Lung (tissue), 12 donors: Measurements from ENCODE around the gene GABRB2. TPM values are rescaled to one million over a fixed set of nuclear protein-coding genes. Genes with fewer than 3 reads are reported as not detected.

ENCODE experiments used
- ATAC-seq: fragments of 200-7000 bp; cut with Tn5 transposase; one replicate; pipeline ENCODE4 v1.9.1; 2020; ENCODE audit warnings: moderate number of reproducible peaks; ENCODE audit not compliant: insufficient read depth, low FRiP score
- DNase-seq, 3 donors: peaks; one replicate each; pipeline ENCODE4 v3.0.0-alpha.2; 2013 to 2017
- H3K27ac ChIP-seq, 2 donors: one replicate each; pipeline ENCODE4 v1.5.1; 2013; ENCODE audit warnings: mild to moderate bottlenecking in 2 of 2, moderate library complexity in 2 of 2, control low read depth in 1 of 2, inconsistent platforms in 1 of 2, low read depth in 1 of 2, low read length in 1 of 2
- H3K27me3 ChIP-seq, 3 donors: one replicate each; pipeline ENCODE4 v1.5.1; 2013; ENCODE audit warnings: low read length in 2 of 3; ENCODE audit not compliant: control insufficient read depth in 3 of 3, insufficient read depth in 3 of 3
- H3K36me3 ChIP-seq, 4 donors: one replicate each; pipeline ENCODE4 v1.5.1; 2013; ENCODE audit warnings: low read length in 4 of 4, mild to moderate bottlenecking in 1 of 4, moderate library complexity in 1 of 4; ENCODE audit not compliant: control insufficient read depth in 4 of 4, insufficient read depth in 4 of 4
- H3K4me1 ChIP-seq, 5 donors: one replicate each; pipeline ENCODE4 v1.5.1; 2013; ENCODE audit warnings: low read length in 5 of 5, mild to moderate bottlenecking in 2 of 5, moderate library complexity in 1 of 5; ENCODE audit not compliant: control insufficient read depth in 5 of 5, insufficient read depth in 5 of 5
- H3K4me3 ChIP-seq: one replicate; pipeline ENCODE4 v1.5.1; 2013; ENCODE audit warnings: mild to moderate bottlenecking, control low read depth, moderate library complexity
- H3K9ac ChIP-seq, 2 donors: one replicate each; pipeline ENCODE4 v1.5.1; 2013; ENCODE audit warnings: low read length in 2 of 2, control low read depth in 1 of 2; ENCODE audit not compliant: insufficient read depth in 1 of 2
- H3K9me3 ChIP-seq, 4 donors: one replicate each; pipeline ENCODE4 v1.5.1; 2013; ENCODE audit warnings: low read length in 3 of 4, mild to moderate bottlenecking in 1 of 4, moderate library complexity in 1 of 4; ENCODE audit not compliant: control insufficient read depth in 4 of 4, insufficient read depth in 3 of 4
- CTCF ChIP-seq: IDR thresholded peaks from 2 replicates; pipeline ENCODE4 v1.5.1; 2012; ENCODE audit warnings: mild to moderate bottlenecking; ENCODE audit errors: control extremely low read depth, extremely low read depth
- WGBS, 2 donors: extraction: QIAGEN DNeasy Blood & Tissue Kit; methylation state at CpG; one replicate each; pipeline ENCODE4 v1.1.7; 2013; 5-methylcytosine and 5-hydroxymethylcytosine counted together
- polyA plus RNA-seq, 2 donors: library from polyadenylated mRNA; stranded (reverse); fragments of 200-250 nt; gene quantifications; one replicate each; pipeline ENCODE4 v1.2.1, GENCODE V29; 2013
- total RNA-seq, 2 donors: library from RNA; depleted of rRNA in 1 of 2; stranded (reverse); fragments of >200 nt in 1 of 2; gene quantifications; one replicate each; pipeline ENCODE4 v1.2.1, GENCODE V29; 2014 to 2021
- donor health status: control.
- donor health status: control.
- donor health status: Bipolar disorder and iron deficiency.
- donor health status: healthy.
- donor health status: DM: yes; HTN: yes; CAD: no.

The GABRB2 gene
- total and polyA plus RNA-seq, 4 donors = 0.28 to 6.8 (median 0.86) TPM

GRCh38 chr5:161278739-161279660 is 267.5 kb downstream of the GABRB2 start:
- no peak for TF ChIP-seq CTCF

GRCh38 chr5:161277011-161277410 is 269.5 kb downstream of the GABRB2 start:
- H3K4me3 ChIP-seq = no peak overlapping the region
- TF ChIP-seq CTCF = no peak
- H3K4me1 ChIP-seq = peaks cover 0 to under 1% (median 0%) of the 10 kb centered on the region in 5 donors
- H3K9me3 ChIP-seq = peaks cover 0 to 3% (median 0%) of the 10 kb centered on the region in 4 donors
- no peak for ATAC-seq
- DNase-seq = no peak
- H3K27ac ChIP-seq = no peak overlapping the region
- H3K36me3 ChIP-seq = no peaks in the 10 kb centered on the region
- H3K27me3 ChIP-seq = no peaks in the 10 kb centered on the region
- no peak overlapping the region for H3K9ac ChIP-seq
- 79 to 87% methylated on average over 1 of the region's 1 CpG for WGBS, 2 donors

More at GRCh38 chr5:161278739-161279660, 267.5 kb downstream of the GABRB2 start:
- no peak for DNase-seq
- Histone ChIP-seq H3K9ac (no peak overlapping the region), H3K4me3 (no peak overlapping the region), H3K9me3 (peaks cover 0 to 3% (median 0%) of the 10 kb centered on the region in 4 donors), H3K27me3 (no peaks in the 10 kb centered on the region), H3K36me3 (no peaks in the 10 kb centered on the region), H3K4me1 (peaks cover 0 to 1% (median 0%) of the 10 kb centered on the region in 5 donors), H3K27ac (no peak overlapping the region)
- ATAC-seq = no peak
- WGBS, 2 donors = 84 to 87% methylated on average over 4 of the region's 4 CpGs

GRCh38 chr5:161274951-161275350 is 271.6 kb downstream of the GABRB2 start:
- no peak for ATAC-seq
- H3K27ac ChIP-seq = no peak overlapping the region
- H3K4me1 ChIP-seq = no peaks in the 10 kb centered on the region
- H3K9ac ChIP-seq = no peak overlapping the region
- TF ChIP-seq CTCF = no peak
- H3K36me3 ChIP-seq = no peaks in the 10 kb centered on the region
- WGBS, 2 donors = 85 to 87% methylated on average over 2 of the region's 2 CpGs
- no peak for DNase-seq
- no peak overlapping the region for H3K4me3 ChIP-seq
- H3K9me3 ChIP-seq = no peaks in the 10 kb centered on the region
- H3K27me3 ChIP-seq = no peaks in the 10 kb centered on the region
